K562 (cell line): Measurements from ENCODE around the gene GOLGB1. TPM values are rescaled to one million over a fixed set of nuclear protein-coding genes. Genes with fewer than 3 reads are reported as not detected.

ENCODE experiments used
- ATAC-seq: fragments of 200-7000 bp; cut with Tn5 transposase; 3 replicates; pipeline ENCODE4 v1.9.1; 2020; ENCODE audit warnings: moderate library complexity
- BruUV-seq: library from RNA; stranded (reverse); fragments of 400-500 nt; replicated peaks from 2 replicates; lab custom pipeline; 2021; lab: Mats Ljungman, UMichigan
- CTCF ChIA-PET: fragments of 300-600 bp; formaldehyde crosslinking; extraction: SDS; loops from one replicate; lab custom pipeline; 2021; ENCODE audit warnings: low intra/inter-chr PET ratio; lab: Yijun Ruan, JAX
- POLR2A ChIA-PET: fragments of 300-600, 350-650 bp; sonication (Branson Sonifier 250); formaldehyde crosslinking; extraction: SDS; loops from one replicate; lab custom pipeline; 2021; ENCODE audit warnings: antibody characterized with exemption, inconsistent platforms; lab: Yijun Ruan, JAX
- DNase-seq, 4 experiments: peaks; one replicate each; pipeline versions ENCODE4 v3.0.0 to v3.0.0-alpha.2; 2011 to 2018; ENCODE audit warnings: low spot score in 3 of 4, mixed read lengths in 3 of 4; ENCODE audit errors: extremely low read depth in 1 of 4
- FAIRE-seq: peaks from 2 replicates; lab custom pipeline; 2011; peaks lifted over from hg19 to GRCh38; lab: Jason Lieb, UNC
- H2AFZ ChIP-seq: 2 replicates; pipeline ENCODE4 v1.6.0; 2011; ENCODE audit warnings: low read depth, low read length, control low read depth, inconsistent platforms
- H3K27ac ChIP-seq: fragments of 200-600 bp; 3 replicates; pipeline ENCODE4 v1.8.0; 2011; ENCODE audit warnings: low read depth, mild to moderate bottlenecking, control low read depth, inconsistent platforms, low read length, moderate library complexity, mixed read lengths; ENCODE audit errors: extremely low read depth
- H3K27me3 ChIP-seq, 2 experiments: fragments of 300-600 bp in 1 of 2; 2 replicates in 1 of 2; 3 replicates in 1 of 2; pipeline versions ENCODE4 v1.6.0 to v1.8.0; 2011; ENCODE audit warnings: inconsistent platforms in 2 of 2, low read length in 2 of 2, mild to moderate bottlenecking in 1 of 2, mixed read lengths in 1 of 2, moderate library complexity in 1 of 2; ENCODE audit not compliant: control insufficient read depth in 2 of 2, insufficient read depth in 2 of 2
- H3K36me3 ChIP-seq: fragments of 300-600 bp; 3 replicates; pipeline ENCODE4 v1.8.0; 2011; ENCODE audit warnings: mild to moderate bottlenecking, low read length, inconsistent platforms; ENCODE audit not compliant: control insufficient read depth, insufficient read depth
- H3K4me1 ChIP-seq, 2 experiments: fragments of 200-600 bp in 1 of 2; replicated peaks in 1 of 2; 2 replicates in 1 of 2; 3 replicates in 1 of 2; pipeline versions ENCODE4 v1.5.1 to v1.8.0; 2011; ENCODE audit warnings: inconsistent platforms in 2 of 2, low read length in 2 of 2, mild to moderate bottlenecking in 1 of 2, mixed read lengths in 1 of 2, moderate library complexity in 1 of 2; ENCODE audit not compliant: control insufficient read depth in 2 of 2, insufficient read depth in 2 of 2
- H3K4me2 ChIP-seq: 2 replicates; pipeline ENCODE4 v1.6.1; 2011; ENCODE audit warnings: low read length, control low read depth, inconsistent platforms, mixed read lengths; ENCODE audit not compliant: insufficient read depth
- H3K4me3 ChIP-seq: fragments of 200-600 bp; sonication (generic), shearing (Covaris generic); 2 replicates; pipeline ENCODE4 v1.5.1; 2016; ENCODE audit warnings: control low read depth, inconsistent platforms
- H3K79me2 ChIP-seq: fragments of 200-600 bp; 3 replicates; pipeline ENCODE4 v1.8.0; 2011; ENCODE audit warnings: low read length, inconsistent platforms; ENCODE audit not compliant: control insufficient read depth, insufficient read depth
- H3K9ac ChIP-seq, 2 experiments: 2 replicates each; pipeline versions ENCODE4 v1.6.0 to v1.6.1; 2011; ENCODE audit warnings: low read depth in 2 of 2, low read length in 2 of 2, control low read depth in 1 of 2, inconsistent platforms in 1 of 2, mild to moderate bottlenecking in 1 of 2, mixed read lengths in 1 of 2; ENCODE audit not compliant: insufficient read depth in 1 of 2
- H3K9me1 ChIP-seq: one replicate; pipeline ENCODE4 v1.6.0; 2011; ENCODE audit warnings: inconsistent platforms, mild to moderate bottlenecking, low read length, moderate library complexity; ENCODE audit not compliant: control insufficient read depth, insufficient read depth
- H3K9me3 ChIP-seq: replicated peaks from 2 replicates; pipeline ENCODE4 v1.5.1; 2011; ENCODE audit warnings: low read depth, low read length, inconsistent platforms; ENCODE audit not compliant: control insufficient read depth, insufficient read depth
- H4K20me1 ChIP-seq: replicated peaks from 2 replicates; pipeline ENCODE4 v1.6.1; 2011; ENCODE audit warnings: low read length, inconsistent platforms, mixed read lengths; ENCODE audit not compliant: control insufficient read depth, insufficient read depth
- ATF7 ChIP-seq: fragments of 450-650 bp; IDR thresholded peaks from 2 replicates; pipeline ENCODE4 v1.7.1; 2014; ENCODE audit warnings: mild to moderate bottlenecking, moderate library complexity
- CCAR2 ChIP-seq: fragments of 200-400 bp; formaldehyde crosslinking; IDR thresholded peaks from 2 replicates; pipeline ENCODE4 v1.6.1; 2017; ENCODE audit warnings: mild to moderate bottlenecking, low read depth, low read length
- CGGBP1 ChIP-seq: fragments of 250-450 bp; sonication (Bioruptor Pico); IDR thresholded peaks from 2 replicates; pipeline ENCODE4 v1.9.0; 2021; ENCODE audit warnings: mild to moderate bottlenecking
- E2F8 ChIP-seq: fragments of 450-650 bp; IDR thresholded peaks from 2 replicates; pipeline ENCODE4 v1.7.1; 2018; ENCODE audit warnings: mild to moderate bottlenecking, low read depth; ENCODE audit not compliant: partially characterized antibody
- EP300 ChIP-seq: IDR thresholded peaks from 2 replicates; pipeline ENCODE4 v1.6.1; 2012; ENCODE audit warnings: low read length, improper control_type of control experiment
- ETV5 ChIP-seq: sonication (generic); formaldehyde crosslinking; IDR thresholded peaks from 2 replicates; pipeline ENCODE4 v1.4.0; 2020; ENCODE audit warnings: low read depth, mild to moderate bottlenecking, missing genetic modification reagents
- ETV6 ChIP-seq, 3 experiments: fragments of 150-350 bp in 1 of 3; sonication (generic) in 1 of 3; formaldehyde crosslinking in 1 of 3; IDR thresholded peaks; 2 replicates each; pipeline versions ENCODE4 v1.6.1 to v1.8.0; 2014 to 2022; ENCODE audit warnings: borderline replicate concordance in 2 of 3, low read depth in 2 of 3, antibody characterized with exemption in 1 of 3, low read length in 1 of 3, mild to moderate bottlenecking in 1 of 3, missing genetic modification reagents in 1 of 3
- KAT7 ChIP-seq: sonication (generic); formaldehyde crosslinking; IDR thresholded peaks from 2 replicates; pipeline ENCODE4 v1.8.0; 2022; ENCODE audit warnings: missing genetic modification reagents, mild to moderate bottlenecking, borderline replicate concordance
- MYNN ChIP-seq, 2 experiments: sonication (generic); formaldehyde crosslinking in 1 of 2; IDR thresholded peaks; 2 replicates each; pipeline versions ENCODE4 v1.5.0 to v1.6.1; 2016 to 2020; ENCODE audit warnings: antibody characterized with exemption in 1 of 2, missing genetic modification reagents in 1 of 2
- RNF219 ChIP-seq: fragments of 250-450 bp; sonication (Bioruptor Pico); IDR thresholded peaks from 2 replicates; pipeline ENCODE4 v1.5.0; 2022; ENCODE audit warnings: mild to moderate bottlenecking
- SUPT5H ChIP-seq: fragments of 450-650 bp; IDR thresholded peaks from 2 replicates; pipeline ENCODE4 v1.6.1; 2016
- U2AF1 ChIP-seq: fragments of 200-400 bp; formaldehyde crosslinking; optimal IDR thresholded peaks from 2 replicates; pipeline ENCODE3; 2017; ENCODE audit warnings: mild to moderate bottlenecking, low read depth, low read length, moderate library complexity
- ZNF143 ChIP-seq: sonication (generic); formaldehyde crosslinking; IDR thresholded peaks from 2 replicates; pipeline ENCODE4 v1.9.0; 2022; ENCODE audit warnings: mild to moderate bottlenecking, missing genetic modification reagents
- ZNF311 ChIP-seq: fragments of 250-450 bp; sonication (Bioruptor Pico); IDR thresholded peaks from 2 replicates; pipeline ENCODE4 v1.4.0; 2020; ENCODE audit warnings: mild to moderate bottlenecking, moderate library complexity
- WGBS: fragments of 100-300 bp; shearing (Covaris generic); methylation state at CpG from one replicate; pipeline ENCODE4 v1.1.6; 2016; ENCODE audit warnings: low coverage, mixed read lengths; ENCODE audit not compliant: insufficient coverage; ENCODE audit errors: missing lambda C conversion rate; 5-methylcytosine and 5-hydroxymethylcytosine counted together
- in situ Hi-C: fragments of 300-500 bp; cut with MboI; formaldehyde crosslinking; loops from 4 replicates; pipeline ENCODE4 v1.15.0; 2018; ENCODE audit warnings: inconsistent platforms, mixed read lengths
- intact Hi-C: fragments of 100-400 bp; cut with micrococcal nuclease; formaldehyde crosslinking; loops from 2 replicates; pipeline ENCODE4 v1.14.2; 2022
- polyA plus RNA-seq, 8 experiments: library from polyadenylated mRNA; depleted of rRNA in 4 of 8; stranded (reverse) in 5 of 8; unstranded in 3 of 8; fragments of >200 nt; fragmentation: Nextera tagmentation in 2 of 8; fragmentation: Illumina TruSeq in 1 of 8; extraction: Ambion mirVana in 2 of 8; extraction: Trizol in 1 of 8; gene quantifications; 2 replicates each; pipeline versions ENCODE4 v1.2.1 to v1.2.3, GENCODE V29; 2011 to 2014; ENCODE audit warnings: inconsistent platforms in 1 of 8, missing spikeins in 1 of 8
- total RNA-seq, 7 experiments: library from RNA; depleted of rRNA in 6 of 7; stranded (reverse); fragments of >200 nt in 6 of 7; fragmentation: Illumina TruSeq in 2 of 7; extraction: Trizol in 2 of 7; gene quantifications; 2 replicates each; pipeline versions ENCODE4 v1.2.1 to v1.2.3, GENCODE V29; 2011 to 2021; ENCODE audit warnings: low replicate concordance in 1 of 7

The GOLGB1 gene
- total and polyA plus RNA-seq, 9 of the 15 experiments (the other 6 are each of a cell fraction or from before 2014, with no cell fraction given) = 4.0 to 16.3 (median 9.7) TPM

GRCh38 chr3:121663171-121663847 is 86.2 kb downstream of the GOLGB1 start:
- Histone ChIP-seq H3K27me3 (no peaks in the 10 kb centered on the region), H3K79me2 (no peaks in the 10 kb centered on the region), H4K20me1 (no peaks in the 10 kb centered on the region), H3K9me1 (no peaks in the 10 kb centered on the region), H3K27ac (no peak overlapping the region), H3K9me3 (no peaks in the 10 kb centered on the region), H3K36me3 (peaks cover 26% of the 10 kb centered on the region; the same call in 2 of the 3 replicates), H3K9ac (no peak overlapping the region), H2AFZ (no peak overlapping the region), H3K4me2 (no peak overlapping the region), H3K4me3 (no peak overlapping the region), H3K4me1 (peaks cover 0 to 5% of the 10 kb centered on the region in 2 experiments; a peak in 3 of 5 replicates)
- ATAC-seq (no peak), DNase-seq (no peak), FAIRE-seq (no peak)
- CTCF ChIA-PET = no interaction called here
- intact Hi-C loops = no loop called here
- 83% methylated on average over 1 of the region's 2 CpGs for WGBS
- POLR2A ChIA-PET = interaction anchor here (0.5 to 1.1 kb wide), 3 partner anchors 10 to 193 kb away, joined by 3 to 4 read pairs (median 3); partner anchors contain the start of gene GOLGB1
- in situ Hi-C loops = no loop called here
- BruUV-seq = no TSS peak
- TF ChIP-seq ZNF311 (no peak), U2AF1 (no peak), E2F8 (no peak), ZNF143 (no peak), CGGBP1 (CRISPR knock-in tag) (no peak), MYNN (IDR thresholded peaks at IDR 0.05) (no peak), MYNN (CRISPR knock-in tag; IDR thresholded peaks at IDR 0.05) (no peak), RNF219 (no peak), ETV5 (CRISPR knock-in tag) (no peak), ETV6 (IDR thresholded peaks at IDR 0.05; ENCODE audit: borderline replicate concordance in 1 of 2, low read depth in 2 of 2, low read length in 1 of 2) (no peak), ETV6 (CRISPR knock-in tag; IDR thresholded peaks at IDR 0.05; ENCODE audit: borderline replicate concordance) (no peak), SUPT5H (no peak), KAT7 (CRISPR knock-in tag) (no peak), EP300 (no peak), CCAR2 (no peak), ATF7 (no peak)
